Esophagus squamous epithelium (tissue), 5 donors: ENCODE data around the gene PEF1. TPM values are rescaled to one million over a fixed set of nuclear protein-coding genes. Genes with fewer than 3 reads are reported as not detected.

Source experiments
- DNase-seq: peaks from one replicate; lab custom pipeline; 2025; lab: John Stamatoyannopoulos, UW
- H3K27ac ChIP-seq, 4 donors: fragments of 200-600 bp; sonication (generic); one replicate each; pipeline ENCODE4 v1.5.1; 2016 to 2019; ENCODE audit warnings: mild to moderate bottlenecking in 1 of 4
- H3K27me3 ChIP-seq, 4 donors: fragments of 200-600 bp; sonication (generic); 1 replicate in 3 of 4; 2 replicates in 1 of 4; pipeline versions ENCODE4 v1.5.1 to v1.6.0; 2017 to 2021; ENCODE audit warnings: antibody characterized with exemption in 1 of 4
- H3K36me3 ChIP-seq, 3 donors: fragments of 200-600 bp; sonication (generic); one replicate each; pipeline ENCODE4 v1.5.1; 2016 to 2019
- H3K4me1 ChIP-seq, 3 donors: fragments of 200-600 bp; sonication (generic); one replicate each; pipeline ENCODE4 v1.5.1; 2017 to 2019
- H3K4me3 ChIP-seq, 4 donors: fragments of 200-600 bp; sonication (generic); 1 replicate in 3 of 4; 2 replicates in 1 of 4; pipeline ENCODE4 v1.5.1; 2016 to 2019; ENCODE audit warnings: mild to moderate bottlenecking in 2 of 4, moderate library complexity in 1 of 4
- H3K9me3 ChIP-seq, 3 donors: fragments of 200-600 bp; sonication (generic); one replicate each; pipeline ENCODE4 v1.5.1; 2016 to 2019
- CTCF ChIP-seq, 6 experiments: fragments of 450-650 bp in 4 of 6; fragments of 200-600 bp in 2 of 6; sonication (generic) in 2 of 6; IDR thresholded peaks; one replicate each; pipeline ENCODE4 v1.5.1; 2016 to 2019; ENCODE audit warnings: antibody characterized with exemption in 6 of 6, mild to moderate bottlenecking in 4 of 6, moderate library complexity in 4 of 6
- POLR2A ChIP-seq, 4 donors: fragments of 450-650 bp; IDR thresholded peaks; one replicate each; pipeline ENCODE4 v1.6.1; 2017; ENCODE audit warnings: antibody characterized with exemption in 4 of 4, mild to moderate bottlenecking in 4 of 4, moderate library complexity in 3 of 4
- WGBS, 2 donors: methylation state at CpG; one replicate each; pipeline ENCODE4 v1.1.5; 2018; 5-methylcytosine and 5-hydroxymethylcytosine counted together
- intact Hi-C: fragments of 100-400 bp; cut with DNase I; formaldehyde crosslinking; loops from one replicate; pipeline ENCODE4 v1.15.0; 2022
- total RNA-seq, 4 donors: library from RNA; depleted of rRNA; stranded (reverse); fragments of >200 nt; gene quantifications; one replicate each; pipeline ENCODE4 v1.1.0, GENCODE V29; 2016
- donor health status: DM: yes; HTN: yes; CAD: no.

PEF1 gene
- total RNA-seq, 4 donors from 2014 or later, result 59.1 to 69.8 (median 63.6) TPM

DNA sequence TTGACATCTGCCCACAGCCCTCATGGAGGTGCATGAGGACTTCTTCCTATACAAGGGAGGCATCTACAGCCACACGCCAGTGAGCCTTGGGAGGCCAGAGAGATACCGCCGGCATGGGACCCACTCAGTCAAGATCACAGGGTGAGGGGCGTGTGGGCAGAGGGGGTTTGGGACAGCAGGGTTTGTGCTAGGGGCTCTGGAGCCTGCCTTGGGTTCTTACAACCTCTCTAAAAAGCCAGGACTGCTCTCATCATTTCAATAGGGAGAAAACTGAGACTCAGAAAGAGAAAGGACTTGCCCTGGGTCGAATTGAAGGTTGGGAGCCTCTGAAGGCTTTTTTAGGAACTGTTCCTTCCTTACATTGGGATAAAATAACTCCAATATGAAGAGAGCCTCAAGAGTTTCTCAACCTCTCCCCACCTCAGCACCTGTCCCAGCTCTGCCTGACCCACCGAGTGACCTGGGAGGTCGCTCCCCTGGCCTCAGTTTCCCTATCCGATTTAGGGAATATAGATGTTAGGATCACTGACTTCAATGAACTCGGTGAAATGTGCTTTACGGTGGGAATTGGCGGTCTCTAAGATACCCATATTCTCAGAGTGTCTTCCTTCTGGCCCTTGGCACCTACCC is 58.8 kb downstream of the PEF1 start:
- no peak for DNase-seq

GRCh38 chr1:31584869-31585735 is 59.6 kb downstream of the PEF1 start:
- peaks cover 39 to 88% (median 54%) of the 10 kb centered on the region in 3 donors for H3K4me1 ChIP-seq
- peak overlapping the region; percentile 53 to 90 (median 86) for H3K27ac ChIP-seq
- no peak for DNase-seq
- intact Hi-C loops, result no loop called here
- H3K36me3 ChIP-seq, result peaks cover 0 to 41% (median 0%) of the 10 kb centered on the region in 3 donors
- WGBS, 2 donors, result 89% methylated on average over 17 of the region's 27 CpGs; no CpG with 5 or more reads in 1 of the 2 donors
- no peaks in the 10 kb centered on the region for H3K9me3 ChIP-seq
- TF ChIP-seq CTCF (IDR thresholded peaks at IDR 0.05), result no peak
- no peak for TF ChIP-seq POLR2A (IDR thresholded peaks at IDR 0.05)
- no peak overlapping the region for H3K4me3 ChIP-seq
- peaks cover 0 to 9% (median 0%) of the 10 kb centered on the region in 4 donors for H3K27me3 ChIP-seq

More for the DNA sequence above, 58.8 kb downstream of the PEF1 start:
- peaks cover 36 to 81% (median 50%) of the 10 kb centered on the region in 3 donors for H3K4me1 ChIP-seq
- TF ChIP-seq CTCF (IDR thresholded peaks at IDR 0.05), result no peak
- TF ChIP-seq POLR2A (IDR thresholded peaks at IDR 0.05), result no peak
- H3K4me3 ChIP-seq, result no peak overlapping the region
- peaks cover 0 to 9% (median 0%) of the 10 kb centered on the region in 4 donors for H3K27me3 ChIP-seq
- H3K27ac ChIP-seq, result peak overlapping the region in 3 of 4 donors; percentile 84 to 90 (median 87)
- 82 to 86% methylated on average over 4 to 8 of the region's 11 CpGs for WGBS, 2 donors
- intact Hi-C loops, result no loop called here
- H3K36me3 ChIP-seq, result peaks cover 0 to 41% (median 0%) of the 10 kb centered on the region in 3 donors
- no peaks in the 10 kb centered on the region for H3K9me3 ChIP-seq

DNA sequence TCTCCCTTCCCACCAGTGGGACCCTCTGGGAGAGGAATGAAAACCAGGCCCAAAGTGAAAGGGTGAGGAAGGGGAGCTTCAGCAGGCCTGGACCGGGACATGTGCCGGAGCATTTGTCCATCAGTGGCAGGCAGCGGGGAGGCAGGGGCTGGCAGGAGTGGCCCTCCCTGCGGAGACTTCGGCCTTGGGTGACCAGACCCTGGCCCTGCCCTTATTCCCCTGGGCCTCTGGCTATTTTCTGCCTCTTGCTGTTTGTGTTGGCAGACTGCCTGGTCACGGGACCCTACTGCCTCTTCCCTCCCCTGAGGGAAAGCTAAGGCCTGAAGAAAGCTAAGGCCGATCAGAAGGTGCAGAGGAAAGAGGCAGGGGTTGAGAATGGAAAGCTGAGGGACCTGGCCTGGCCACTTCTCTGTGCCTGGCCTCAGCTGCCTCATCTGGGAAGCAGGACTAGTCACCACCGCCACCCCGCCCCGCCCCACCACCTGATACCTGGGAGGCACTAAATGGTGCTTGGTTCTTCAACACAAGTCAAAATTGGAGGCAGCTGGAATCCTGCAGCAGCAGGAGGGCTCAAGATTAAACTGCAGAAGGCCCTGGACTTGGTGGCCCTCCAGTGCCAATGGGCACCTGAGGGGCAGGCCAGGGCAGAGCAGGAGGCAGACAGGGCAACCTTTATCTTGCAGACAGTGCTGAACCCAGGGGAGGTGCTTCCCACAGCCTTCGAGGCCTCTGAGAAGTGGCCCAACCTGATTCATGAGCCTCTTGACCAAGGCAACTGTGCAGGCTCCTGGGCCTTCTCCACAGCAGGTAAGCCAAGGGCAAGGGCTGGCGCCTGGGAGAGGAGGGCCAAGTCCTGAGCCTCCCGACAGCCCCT is 60.4 kb downstream of the PEF1 start:
- peaks cover 0 to 9% (median 0%) of the 10 kb centered on the region in 4 donors for H3K27me3 ChIP-seq
- no peaks in the 10 kb centered on the region for H3K9me3 ChIP-seq
- H3K4me3 ChIP-seq, result peak overlapping the region in 1 of 4 donors; percentile 16
- H3K36me3 ChIP-seq, result peaks cover 0 to 41% (median 0%) of the 10 kb centered on the region in 3 donors
- H3K4me1 ChIP-seq, result peaks cover 37 to 93% (median 58%) of the 10 kb centered on the region in 3 donors
- no peak for DNase-seq
- 60 to 90% methylated on average over 2 to 11 of the region's 13 CpGs for WGBS, 2 donors
- no peak for TF ChIP-seq POLR2A (IDR thresholded peaks at IDR 0.05)
- TF ChIP-seq CTCF (IDR thresholded peaks at IDR 0.05), result no peak
- H3K27ac ChIP-seq, result peak overlapping the region; percentile 53 to 90 (median 86)
- intact Hi-C loops, result no loop called here

GRCh38 chr1:31583082-31583994 is 61.3 kb downstream of the PEF1 start:
- Histone ChIP-seq H3K4me1 (peaks cover 28 to 86% (median 52%) of the 10 kb centered on the region in 3 donors), H3K36me3 (peaks cover 0 to 41% (median 0%) of the 10 kb centered on the region in 3 donors), H3K4me3 (peak overlapping the region in 1 of 4 donors; percentile 16), H3K27ac (peak overlapping the region; percentile 53 to 90 (median 86)), H3K9me3 (no peaks in the 10 kb centered on the region), H3K27me3 (peaks cover 0 to 4% (median 0%) of the 10 kb centered on the region in 4 donors)
- intact Hi-C loops, result no loop called here
- TF ChIP-seq POLR2A (IDR thresholded peaks at IDR 0.05) (no peak), CTCF (IDR thresholded peaks at IDR 0.05) (no peak)
- WGBS, 2 donors, result 64 to 68% methylated on average over 12 to 13 of the region's 16 CpGs
- no peak for DNase-seq
